ENCODE data around the gene ENAM. TPM values are rescaled to one million over a fixed set of nuclear protein-coding genes. Genes with fewer than 3 reads are reported as not detected.
"Not testable (repeated sequence)": the region's sequence is repeated elsewhere in the genome, so short reads cannot be mapped to it uniquely, and the experiment has no call there.

The ENAM gene
- total and polyA plus RNA-seq, 3 experiments from 2014 or later = not detected

- peak overlapping the region in 1 of 8 donors; percentile 34 for H3K27ac Mint-ChIP-seq
- ChIA-PET POLR2A (no interaction called here), CTCF (no interaction called here)
- Histone ChIP-seq H3K27me3 (ENCODE audit: insufficient read depth, low read length, poor library complexity, severe bottlenecking) (no peaks in the 10 kb centered on the region), H3K4me3 (ENCODE audit: low read length) (no peak overlapping the region), H3K36me3 (ENCODE audit: insufficient read depth, low read length) (no peaks in the 10 kb centered on the region), H3K27ac (ENCODE audit: low read depth, low read length) (no peak overlapping the region), H3K9me3 (ENCODE audit: low read length) (no peaks in the 10 kb centered on the region), H3K4me1 (ENCODE audit: insufficient read depth, low read length) (no peaks in the 10 kb centered on the region)
- no peaks in the 10 kb centered on the region for H3K36me3 Mint-ChIP-seq
- no peaks in the 10 kb centered on the region for H3K27me3 Mint-ChIP-seq
- no peaks in the 10 kb centered on the region for H3K9me3 Mint-ChIP-seq
- H3K4me3 Mint-ChIP-seq = no peak overlapping the region
- DNase-seq = no peak
- no peaks in the 10 kb centered on the region for H3K4me1 Mint-ChIP-seq
Measured at GRCh38 chr4:70660106-70660505, 31.6 kb downstream of the ENAM start.

GRCh38 chr4:70661309-70661922 lies 32.9 kb downstream of the ENAM start:
- H3K4me3 Mint-ChIP-seq; H3K9me3 ChIP-seq (ENCODE audit: low read length); H3K4me3 ChIP-seq (ENCODE audit: low read length); POLR2A ChIA-PET; H3K36me3 ChIP-seq (ENCODE audit: insufficient read depth, low read length); H3K27me3 ChIP-seq (ENCODE audit: insufficient read depth, low read length, poor library complexity, severe bottlenecking); DNase-seq; CTCF ChIA-PET; H3K36me3 Mint-ChIP-seq; H3K4me1 Mint-ChIP-seq; H3K27me3 Mint-ChIP-seq; H3K27ac ChIP-seq (ENCODE audit: low read depth, low read length); H3K4me1 ChIP-seq (ENCODE audit: insufficient read depth, low read length); H3K9me3 Mint-ChIP-seq: not testable (repeated sequence)
- H3K27ac Mint-ChIP-seq = peak overlapping the region in 1 of 8 donors; percentile 2

GRCh38 chr4:70666369-70666768 lies 37.8 kb downstream of the ENAM start, which contains the start of gene JCHAIN:
Gene JCHAIN (minus strand): TSS chr4:70666508. CDS start chr4:70666490, 18 bp downstream.
- no peak within 1 kb of the TSS for H3K27ac Mint-ChIP-seq
- Histone ChIP-seq H3K9me3 (ENCODE audit: low read length) (no peaks in the 10 kb centered on the region), H3K27me3 (ENCODE audit: insufficient read depth, low read length, poor library complexity, severe bottlenecking) (no peaks in the 10 kb centered on the region), H3K4me1 (ENCODE audit: insufficient read depth, low read length) (no peaks in the 10 kb centered on the region), H3K36me3 (ENCODE audit: insufficient read depth, low read length) (no peaks in the 10 kb centered on the region), H3K27ac (ENCODE audit: low read depth, low read length) (no peak within 1 kb of the TSS), H3K4me3 (ENCODE audit: low read length) (no peak within 1 kb of the TSS)
- no peak for DNase-seq
- ChIA-PET CTCF (no interaction called here), POLR2A (no interaction called here)
- no peaks in the 10 kb centered on the region for H3K36me3 Mint-ChIP-seq
- H3K9me3 Mint-ChIP-seq = no peaks in the 10 kb centered on the region
- H3K4me3 Mint-ChIP-seq = no peak within 1 kb of the TSS
- H3K27me3 Mint-ChIP-seq = peaks cover 0 to 13% of the 10 kb centered on the region in 2 donors
- H3K4me1 Mint-ChIP-seq = peaks cover 0 to 3% (median 0%) of the 10 kb centered on the region in 3 donors

DNA sequence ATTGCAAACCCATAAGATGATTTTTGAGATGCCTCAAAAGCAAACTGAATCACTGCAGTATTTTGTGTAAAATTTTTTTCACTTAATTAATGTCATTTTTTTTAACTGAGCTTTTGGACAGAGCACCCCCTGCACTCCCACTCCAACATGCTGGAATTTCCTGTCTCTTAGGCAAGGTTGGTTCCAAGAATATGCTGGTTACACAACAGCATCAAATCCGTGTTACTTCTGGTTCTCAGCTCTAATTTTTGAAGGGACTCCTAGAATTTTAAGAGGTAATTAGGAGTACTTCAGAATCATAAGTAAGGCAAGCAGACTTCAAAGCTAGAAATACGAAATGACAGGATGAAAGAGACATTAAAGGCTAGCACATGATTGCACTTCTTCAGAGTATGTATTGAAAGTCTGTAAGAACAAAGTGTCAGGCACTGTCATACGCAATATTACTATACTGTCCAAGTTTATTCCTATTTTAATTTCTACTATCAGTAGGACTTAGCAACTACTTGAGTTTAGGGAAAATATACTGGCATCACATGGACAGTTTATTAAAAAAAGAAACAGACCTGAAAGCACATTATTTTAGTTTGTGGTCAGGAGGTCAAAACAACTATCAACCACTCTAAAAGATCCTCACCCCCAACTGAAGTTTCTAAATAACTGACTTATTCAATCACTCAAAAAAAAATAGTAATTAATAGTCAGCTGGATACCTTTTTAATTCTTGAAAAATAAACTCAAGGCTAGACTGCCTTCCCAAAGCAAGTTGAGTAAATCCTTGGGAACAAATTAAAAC lies 39.4 kb downstream of the ENAM start:
- Histone ChIP-seq H3K4me3 (ENCODE audit: low read length) (no peak overlapping the region), H3K36me3 (ENCODE audit: insufficient read depth, low read length) (no peaks in the 10 kb centered on the region), H3K4me1 (ENCODE audit: insufficient read depth, low read length) (no peaks in the 10 kb centered on the region), H3K27ac (ENCODE audit: low read depth, low read length) (no peak overlapping the region), H3K9me3 (ENCODE audit: low read length) (no peaks in the 10 kb centered on the region), H3K27me3 (ENCODE audit: insufficient read depth, low read length, poor library complexity, severe bottlenecking) (no peaks in the 10 kb centered on the region)
- Mint-ChIP-seq H3K27ac (no peak overlapping the region), H3K36me3 (no peaks in the 10 kb centered on the region), H3K9me3 (no peaks in the 10 kb centered on the region), H3K4me1 (peaks cover 0 to 3% (median 0%) of the 10 kb centered on the region in 3 donors), H3K4me3 (no peak overlapping the region), H3K27me3 (peaks cover 0 to 13% of the 10 kb centered on the region in 2 donors)
- ChIA-PET POLR2A (interaction anchor here (0.6 to 0.8 kb wide), 3 partner anchors 29 to 135 kb away, joined by 5 to 10 read pairs (median 6); no protein-coding TSS in a partner anchor), CTCF (interaction anchor here (2.3 kb wide), 1 partner anchor 16 kb away, joined by 10 read pairs; no protein-coding TSS in a partner anchor)
- no peak for DNase-seq

GRCh38 chr4:70670332-70671014 lies 41.9 kb downstream of the ENAM start:
- H3K4me1 ChIP-seq (ENCODE audit: insufficient read depth, low read length) = no peaks in the 10 kb centered on the region
- no peak overlapping the region for H3K4me3 ChIP-seq (ENCODE audit: low read length)
- H3K4me1 Mint-ChIP-seq = peaks cover 0 to 3% (median 0%) of the 10 kb centered on the region in 3 donors
- H3K36me3 Mint-ChIP-seq = no peaks in the 10 kb centered on the region
- no peak overlapping the region for H3K27ac Mint-ChIP-seq
- ChIA-PET POLR2A (no interaction called here), CTCF (no interaction called here)
- H3K4me3 Mint-ChIP-seq = no peak overlapping the region
- no peak overlapping the region for H3K27ac ChIP-seq (ENCODE audit: low read depth, low read length)
- no peaks in the 10 kb centered on the region for H3K36me3 ChIP-seq (ENCODE audit: insufficient read depth, low read length)
- H3K9me3 Mint-ChIP-seq = no peaks in the 10 kb centered on the region
- no peaks in the 10 kb centered on the region for H3K27me3 ChIP-seq (ENCODE audit: insufficient read depth, low read length, poor library complexity, severe bottlenecking)
- H3K27me3 Mint-ChIP-seq = peaks cover 0 to 17% of the 10 kb centered on the region in 2 donors
- H3K9me3 ChIP-seq (ENCODE audit: low read length) = no peaks in the 10 kb centered on the region
- DNase-seq = no peak

DNA sequence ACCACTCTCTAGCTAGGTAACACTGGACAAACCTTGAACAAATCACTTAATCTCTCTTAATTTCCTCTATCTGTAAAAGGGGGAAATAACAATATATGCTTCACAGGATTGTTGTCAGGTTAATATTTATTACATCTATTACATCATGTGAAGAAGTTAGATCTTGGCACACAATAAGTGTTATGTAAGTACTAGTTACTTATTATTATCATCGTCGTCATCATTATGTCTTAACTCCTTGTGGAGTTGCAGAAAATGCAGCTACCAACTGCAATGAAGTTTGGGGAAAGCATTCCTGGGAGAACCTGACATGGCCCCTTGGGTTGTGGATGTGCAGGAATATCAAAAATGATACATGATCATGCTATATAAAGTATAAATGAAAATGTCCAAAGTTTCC lies 42.5 kb downstream of the ENAM start:
- Mint-ChIP-seq H3K4me1 (peaks cover 0 to 3% (median 1%) of the 10 kb centered on the region in 3 donors), H3K4me3 (no peak overlapping the region), H3K9me3 (no peaks in the 10 kb centered on the region), H3K27me3 (peaks cover 0 to 17% of the 10 kb centered on the region in 2 donors), H3K36me3 (no peaks in the 10 kb centered on the region), H3K27ac (no peak overlapping the region)
- Histone ChIP-seq H3K27ac (ENCODE audit: low read depth, low read length) (no peak overlapping the region), H3K36me3 (ENCODE audit: insufficient read depth, low read length) (no peaks in the 10 kb centered on the region), H3K4me3 (ENCODE audit: low read length) (no peak overlapping the region), H3K9me3 (ENCODE audit: low read length) (no peaks in the 10 kb centered on the region), H3K4me1 (ENCODE audit: insufficient read depth, low read length) (no peaks in the 10 kb centered on the region), H3K27me3 (ENCODE audit: insufficient read depth, low read length, poor library complexity, severe bottlenecking) (no peaks in the 10 kb centered on the region)
- ChIA-PET POLR2A (interaction anchor here (0.5 kb wide), 1 partner anchor 371 kb away, joined by 3 read pairs; no protein-coding TSS in a partner anchor), CTCF (interaction anchor here (1.3 kb wide), 1 partner anchor 21 kb away, joined by 3 read pairs; no protein-coding TSS in a partner anchor)
- DNase-seq = no peak

GRCh38 chr4:70674191-70674590 lies 45.6 kb downstream of the ENAM start:
- CTCF ChIA-PET = no interaction called here
- Mint-ChIP-seq H3K9me3 (no peaks in the 10 kb centered on the region), H3K4me3 (no peak overlapping the region), H3K4me1 (peaks cover 9 to 22% (median 11%) of the 10 kb centered on the region in 3 donors), H3K36me3 (no peaks in the 10 kb centered on the region), H3K27me3 (peaks cover 0 to 17% of the 10 kb centered on the region in 2 donors), H3K27ac (no peak overlapping the region)
- DNase-seq = no peak
- Histone ChIP-seq H3K27me3 (ENCODE audit: insufficient read depth, low read length, poor library complexity, severe bottlenecking) (no peaks in the 10 kb centered on the region), H3K4me1 (ENCODE audit: insufficient read depth, low read length) (peaks cover 4% of the 10 kb centered on the region), H3K36me3 (ENCODE audit: insufficient read depth, low read length) (no peaks in the 10 kb centered on the region), H3K9me3 (ENCODE audit: low read length) (no peaks in the 10 kb centered on the region), H3K27ac (ENCODE audit: low read depth, low read length) (no peak overlapping the region), H3K4me3 (ENCODE audit: low read length) (no peak overlapping the region)
- POLR2A ChIA-PET = no interaction called here

DNA sequence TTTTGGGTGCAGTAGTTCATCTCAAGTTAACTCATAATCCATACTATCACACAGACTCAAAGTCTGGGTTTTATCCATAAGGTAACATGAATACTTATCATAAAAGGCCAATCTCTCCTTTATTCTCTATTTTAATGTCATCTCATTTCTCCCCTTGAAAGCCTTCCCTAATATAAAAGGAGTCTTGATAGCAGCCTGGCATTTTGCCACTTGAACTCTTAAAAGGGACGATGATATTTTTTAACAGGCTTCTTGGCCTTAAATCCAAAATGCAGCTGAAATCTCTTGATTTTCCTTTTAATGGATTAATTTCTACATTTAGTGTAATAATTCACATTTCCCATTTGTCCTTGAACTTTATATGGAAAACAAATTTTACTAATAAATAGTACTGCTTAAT lies 46.2 kb downstream of the ENAM start:
- Histone ChIP-seq H3K27ac (ENCODE audit: low read depth, low read length) (no peak overlapping the region), H3K36me3 (ENCODE audit: insufficient read depth, low read length) (no peaks in the 10 kb centered on the region), H3K4me1 (ENCODE audit: insufficient read depth, low read length) (peaks cover 4% of the 10 kb centered on the region), H3K27me3 (ENCODE audit: insufficient read depth, low read length, poor library complexity, severe bottlenecking) (no peaks in the 10 kb centered on the region), H3K4me3 (ENCODE audit: low read length) (no peak overlapping the region), H3K9me3 (ENCODE audit: low read length) (no peaks in the 10 kb centered on the region)
- Mint-ChIP-seq H3K36me3 (no peaks in the 10 kb centered on the region), H3K27me3 (peaks cover 0 to 17% of the 10 kb centered on the region in 2 donors), H3K27ac (no peak overlapping the region), H3K9me3 (no peaks in the 10 kb centered on the region), H3K4me3 (no peak overlapping the region), H3K4me1 (peaks cover 9 to 27% (median 11%) of the 10 kb centered on the region in 3 donors)
- no peak for DNase-seq
- ChIA-PET POLR2A (no interaction called here), CTCF (no interaction called here)
